B cell (primary cell): ENCODE results near the gene PLBD1.

Experiments used
- CTCF ChIP-seq: fragments of 200-600 bp; IDR thresholded peaks from one replicate; pipeline ENCODE4 v1.8.0; 2022; ENCODE audit warnings: antibody characterized with exemption, mild to moderate bottlenecking
- EZH2 ChIP-seq: IDR thresholded peaks from 2 replicates; pipeline ENCODE4 v1.6.1; 2012; ENCODE audit warnings: borderline replicate concordance, low read depth, mild to moderate bottlenecking, moderate library complexity, low read length; ENCODE audit not compliant: insufficient read depth, poor library complexity, severe bottlenecking

- TF ChIP-seq CTCF, result no peak
- TF ChIP-seq EZH2, result no peak
These were observed 9.2 kb upstream of the PLBD1 start for GRCh38 chr12:14576896-14577295.
